ENCODE results near the gene CDC7.

DNA sequence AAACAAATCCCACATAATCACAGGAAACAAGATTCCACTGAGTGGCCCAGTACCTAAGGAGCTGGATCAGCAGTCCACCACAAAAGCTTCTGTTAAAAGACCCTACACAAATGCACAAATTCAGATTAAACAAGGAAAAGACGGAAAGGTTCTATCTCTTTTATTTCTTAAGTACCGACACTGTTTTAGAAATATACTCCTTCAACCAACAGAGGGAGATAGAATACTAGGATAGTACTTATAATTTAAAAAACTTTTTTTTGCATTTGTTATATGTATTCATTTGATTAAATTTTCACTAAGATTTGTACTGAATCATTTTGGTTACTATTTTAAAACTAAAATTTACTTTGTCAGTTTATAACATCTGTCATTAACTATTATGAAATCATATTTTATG is 12.5 kb downstream of the CDC7 start:
- TF ChIP-seq, protein P1, sequence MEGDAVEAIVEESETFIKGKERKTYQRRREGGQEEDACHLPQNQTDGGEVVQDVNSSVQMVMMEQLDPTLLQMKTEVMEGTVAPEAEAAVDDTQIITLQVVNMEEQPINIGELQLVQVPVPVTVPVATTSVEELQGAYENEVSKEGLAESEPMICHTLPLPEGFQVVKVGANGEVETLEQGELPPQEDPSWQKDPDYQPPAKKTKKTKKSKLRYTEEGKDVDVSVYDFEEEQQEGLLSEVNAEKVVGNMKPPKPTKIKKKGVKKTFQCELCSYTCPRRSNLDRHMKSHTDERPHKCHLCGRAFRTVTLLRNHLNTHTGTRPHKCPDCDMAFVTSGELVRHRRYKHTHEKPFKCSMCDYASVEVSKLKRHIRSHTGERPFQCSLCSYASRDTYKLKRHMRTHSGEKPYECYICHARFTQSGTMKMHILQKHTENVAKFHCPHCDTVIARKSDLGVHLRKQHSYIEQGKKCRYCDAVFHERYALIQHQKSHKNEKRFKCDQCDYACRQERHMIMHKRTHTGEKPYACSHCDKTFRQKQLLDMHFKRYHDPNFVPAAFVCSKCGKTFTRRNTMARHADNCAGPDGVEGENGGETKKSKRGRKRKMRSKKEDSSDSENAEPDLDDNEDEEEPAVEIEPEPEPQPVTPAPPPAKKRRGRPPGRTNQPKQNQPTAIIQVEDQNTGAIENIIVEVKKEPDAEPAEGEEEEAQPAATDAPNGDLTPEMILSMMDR (IDR thresholded peaks at IDR 0.05) = no peak
- TF ChIP-seq, protein P2, sequence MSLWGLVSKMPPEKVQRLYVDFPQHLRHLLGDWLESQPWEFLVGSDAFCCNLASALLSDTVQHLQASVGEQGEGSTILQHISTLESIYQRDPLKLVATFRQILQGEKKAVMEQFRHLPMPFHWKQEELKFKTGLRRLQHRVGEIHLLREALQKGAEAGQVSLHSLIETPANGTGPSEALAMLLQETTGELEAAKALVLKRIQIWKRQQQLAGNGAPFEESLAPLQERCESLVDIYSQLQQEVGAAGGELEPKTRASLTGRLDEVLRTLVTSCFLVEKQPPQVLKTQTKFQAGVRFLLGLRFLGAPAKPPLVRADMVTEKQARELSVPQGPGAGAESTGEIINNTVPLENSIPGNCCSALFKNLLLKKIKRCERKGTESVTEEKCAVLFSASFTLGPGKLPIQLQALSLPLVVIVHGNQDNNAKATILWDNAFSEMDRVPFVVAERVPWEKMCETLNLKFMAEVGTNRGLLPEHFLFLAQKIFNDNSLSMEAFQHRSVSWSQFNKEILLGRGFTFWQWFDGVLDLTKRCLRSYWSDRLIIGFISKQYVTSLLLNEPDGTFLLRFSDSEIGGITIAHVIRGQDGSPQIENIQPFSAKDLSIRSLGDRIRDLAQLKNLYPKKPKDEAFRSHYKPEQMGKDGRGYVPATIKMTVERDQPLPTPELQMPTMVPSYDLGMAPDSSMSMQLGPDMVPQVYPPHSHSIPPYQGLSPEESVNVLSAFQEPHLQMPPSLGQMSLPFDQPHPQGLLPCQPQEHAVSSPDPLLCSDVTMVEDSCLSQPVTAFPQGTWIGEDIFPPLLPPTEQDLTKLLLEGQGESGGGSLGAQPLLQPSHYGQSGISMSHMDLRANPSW (CRISPR knock-in tag; conservative IDR thresholded peaks at IDR 0.05; ENCODE audit: low read depth) = no peak
- TF ChIP-seq ZNF263 (CRISPR knock-in tag; IDR thresholded peaks at IDR 0.05; ENCODE audit: low read depth) (no peak), ZNF232 (CRISPR knock-in tag; IDR thresholded peaks at IDR 0.05) (no peak), KAT7 (CRISPR knock-in tag; IDR thresholded peaks at IDR 0.05; ENCODE audit: borderline replicate concordance) (no peak), TEAD4 (CRISPR knock-in tag; IDR thresholded peaks at IDR 0.05) (no peak), ESRRA (CRISPR knock-in tag; IDR thresholded peaks at IDR 0.05; ENCODE audit: borderline replicate concordance) (no peak), RELA (CRISPR knock-in tag; IDR thresholded peaks at IDR 0.05; ENCODE audit: borderline replicate concordance) (no peak), RORB (CRISPR knock-in tag; IDR thresholded peaks at IDR 0.05) (no peak), TCF7 (CRISPR knock-in tag; IDR thresholded peaks at IDR 0.05; ENCODE audit: low read depth) (no peak), CREB1 (CRISPR knock-in tag; IDR thresholded peaks at IDR 0.05) (no peak)
- TF ChIP-seq, protein P3, sequence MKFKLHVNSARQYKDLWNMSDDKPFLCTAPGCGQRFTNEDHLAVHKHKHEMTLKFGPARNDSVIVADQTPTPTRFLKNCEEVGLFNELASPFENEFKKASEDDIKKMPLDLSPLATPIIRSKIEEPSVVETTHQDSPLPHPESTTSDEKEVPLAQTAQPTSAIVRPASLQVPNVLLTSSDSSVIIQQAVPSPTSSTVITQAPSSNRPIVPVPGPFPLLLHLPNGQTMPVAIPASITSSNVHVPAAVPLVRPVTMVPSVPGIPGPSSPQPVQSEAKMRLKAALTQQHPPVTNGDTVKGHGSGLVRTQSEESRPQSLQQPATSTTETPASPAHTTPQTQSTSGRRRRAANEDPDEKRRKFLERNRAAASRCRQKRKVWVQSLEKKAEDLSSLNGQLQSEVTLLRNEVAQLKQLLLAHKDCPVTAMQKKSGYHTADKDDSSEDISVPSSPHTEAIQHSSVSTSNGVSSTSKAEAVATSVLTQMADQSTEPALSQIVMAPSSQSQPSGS (CRISPR knock-in tag; IDR thresholded peaks at IDR 0.05; ENCODE audit: borderline replicate concordance, low read depth) = no peak
- TF ChIP-seq, protein P4, sequence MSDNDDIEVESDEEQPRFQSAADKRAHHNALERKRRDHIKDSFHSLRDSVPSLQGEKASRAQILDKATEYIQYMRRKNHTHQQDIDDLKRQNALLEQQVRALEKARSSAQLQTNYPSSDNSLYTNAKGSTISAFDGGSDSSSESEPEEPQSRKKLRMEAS (CRISPR knock-in tag; IDR thresholded peaks at IDR 0.05) = no peak

Data from WTC11 (cell line).